Measurements from ENCODE around the gene SNAPC4. TPM values are rescaled to one million over a fixed set of nuclear protein-coding genes. Genes with fewer than 3 reads are reported as not detected.

The SNAPC4 gene
- total and polyA plus RNA-seq, 2 of the 8 experiments (the other 6 are each of a cell fraction or from before 2014, with no cell fraction given) = 6.9 to 18.1 TPM

- Histone ChIP-seq H3K23ac (ENCODE audit: insufficient read length) (no peak overlapping the region), H3K14ac (ENCODE audit: insufficient read length) (no peak overlapping the region), H3K79me1 (ENCODE audit: low read depth, low read length) (peaks cover 10% of the 10 kb centered on the region; the same call in 1 of the 2 replicates), H2BK5ac (ENCODE audit: low read depth, low read length) (no peak overlapping the region), H3K4me3 (ENCODE audit: extremely low read depth in 1 of 4, insufficient read depth in 2 of 4, low read depth in 3 of 4, low read length in 4 of 4) (peak overlapping the region in 2 of 4 experiments; percentile 73 to 84; a peak in 1 of 8 replicates), H2BK120ac (replicated peaks; ENCODE audit: low read depth, low read length) (no peak overlapping the region), H2BK20ac (ENCODE audit: low read length) (no peak overlapping the region), H3K27ac (ENCODE audit: low read depth, low read length) (no peak overlapping the region), H3K4me2 (ENCODE audit: insufficient read depth in 1 of 2, low read depth in 2 of 2, low read length in 2 of 2) (peak overlapping the region in 1 of 2 experiments; percentile 81; a peak in 2 of 4 replicates), H2BK15ac (ENCODE audit: low read length) (no peak overlapping the region), H4K8ac (ENCODE audit: extremely low read depth, insufficient read depth, low read length) (no peak overlapping the region), H3K4me1 (replicated peaks in 1 of 4; ENCODE audit: control insufficient read depth in 3 of 4, insufficient read depth in 4 of 4, low read length in 3 of 4) (peaks cover 0 to 10% (median 7%) of the 10 kb centered on the region in 4 experiments; a peak in 5 of 7 replicates), H2AK5ac (ENCODE audit: low read depth, low read length) (no peak overlapping the region), H4K91ac (replicated peaks; ENCODE audit: insufficient read length, low read length) (no peak overlapping the region), H2BK12ac (ENCODE audit: low read depth, low read length) (no peak overlapping the region), H3K79me2 (ENCODE audit: control insufficient read depth in 1 of 2, insufficient read depth in 2 of 2, low read length in 2 of 2) (peaks cover 0 to 26% of the 10 kb centered on the region in 2 experiments; a peak in 2 of 4 replicates), H3K9me3 (ENCODE audit: insufficient read depth in 2 of 2, low read depth in 1 of 2, low read length in 1 of 2) (no peaks in the 10 kb centered on the region), H3K36me3 (ENCODE audit: control insufficient read depth in 2 of 4, insufficient read depth in 4 of 4, low read length in 3 of 4) (peaks cover 31 to 53% (median 45%) of the 10 kb centered on the region in 4 experiments), H3K9ac (replicated peaks in 1 of 4; ENCODE audit: extremely low read depth in 1 of 4, low read depth in 3 of 4, low read length in 3 of 4) (peak overlapping the region in 2 of 4 experiments; percentile 8 to 24; a peak in 2 of 7 replicates), H3K23me2 (ENCODE audit: low read depth, low read length) (peaks cover 6% of the 10 kb centered on the region; the same call in 1 of the 2 replicates), H3K56ac (replicated peaks; ENCODE audit: insufficient read length, low read depth, low read length) (no peak overlapping the region), H2AFZ (ENCODE audit: low read length) (no peak overlapping the region), H3K18ac (ENCODE audit: extremely low read depth, low read length) (no peak overlapping the region), H4K5ac (ENCODE audit: insufficient read length, low read depth, low read length) (no peak overlapping the region), H3K27me3 (replicated peaks in 1 of 4; ENCODE audit: control insufficient read depth in 3 of 4, extremely low read depth in 1 of 4, insufficient read depth in 3 of 4, low read length in 3 of 4) (no peaks in the 10 kb centered on the region), H4K20me1 (replicated peaks in 1 of 2; ENCODE audit: control insufficient read depth in 1 of 2, insufficient read depth in 2 of 2, low read length in 2 of 2) (peaks cover 4 to 14% of the 10 kb centered on the region in 2 experiments), H3K4ac (replicated peaks; ENCODE audit: insufficient read length, low read depth, low read length) (no peak overlapping the region)
- WGBS, 2 experiments (ENCODE audit: extremely low coverage in 1 of 2, insufficient coverage in 1 of 2, insufficient read length in 1 of 2, insufficient replicate concordance in 2 of 2, low coverage in 1 of 2, low lambda C conversion rate in 2 of 2, missing lambda C conversion rate in 1 of 2) = 97% methylated on average over 12 of the region's 12 CpGs; no CpG with 5 or more reads in 1 of the 2 experiments
- ChIA-PET POLR2A (ENCODE audit: partially characterized antibody) (interaction anchor here (1.0 to 14.6 kb wide), 5 partner anchors 11 to 34 kb away, joined by 3 to 139 read pairs (median 72); partner anchors contain the start of genes DNLZ, ENTR1 and PMPCA), CTCF (ENCODE audit: partially characterized antibody) (interaction anchor here (1.0 to 1.6 kb wide), 4 partner anchors 9 to 86 kb away, joined by 3 to 4 read pairs (median 3); no protein-coding TSS in a partner anchor)
- TF ChIP-seq ASH2L (IDR thresholded peaks at IDR 0.05; ENCODE audit: low read length) = no peak
- no peak for TF ChIP-seq KDM5A (IDR thresholded peaks at IDR 0.05; ENCODE audit: low read length)
- no peak for TF ChIP-seq KDM1A (IDR thresholded peaks at IDR 0.05; ENCODE audit: borderline replicate concordance, low read length)
- no peak for TF ChIP-seq TCF12 (IDR thresholded peaks at IDR 0.05; ENCODE audit: low read depth, low read length)
- no peak for TF ChIP-seq EZH2 (IDR thresholded peaks at IDR 0.05; ENCODE audit: low read depth, low read length, severe bottlenecking)
- TF ChIP-seq RXRA (IDR thresholded peaks at IDR 0.05; ENCODE audit: insufficient read depth, low read depth, low read length) = no peak
- TF ChIP-seq RAD21 (IDR thresholded peaks at IDR 0.05 in 1 of 2, conservative IDR thresholded peaks at IDR 0.05 in 1 of 2; ENCODE audit: low read depth in 2 of 2, low read length in 2 of 2) = no peak
- TF ChIP-seq TEAD4 (IDR thresholded peaks at IDR 0.05; ENCODE audit: low read depth, low read length) = no peak
- no peak for TF ChIP-seq NANOG (IDR thresholded peaks at IDR 0.05; ENCODE audit: insufficient read depth, low read depth, low read length, poor library complexity, severe bottlenecking)
- TF ChIP-seq BRCA1 (IDR thresholded peaks at IDR 0.05; ENCODE audit: low read depth, low read length) = no peak
- TF ChIP-seq TAF1 (IDR thresholded peaks at IDR 0.05; ENCODE audit: low read depth, low read length) = no peak
- FAIRE-seq = no peak
- DNase-seq (ENCODE audit: low read depth in 1 of 2, low spot score in 2 of 2) = no peak
These were observed 1.7 kb downstream of the SNAPC4 start for GRCh38 chr9:136398286-136398685.
